Esophagus squamous epithelium (tissue), 4 donors: ENCODE data around the gene TANC1.

Source experiments
- POLR2A ChIP-seq, 4 donors: fragments of 450-650 bp; IDR thresholded peaks; one replicate each; pipeline ENCODE4 v1.6.1; 2017; ENCODE audit warnings: antibody characterized with exemption in 4 of 4, mild to moderate bottlenecking in 4 of 4, moderate library complexity in 3 of 4
- TF ChIP-seq, protein P1 (sequence below), 6 experiments: fragments of 450-650 bp in 4 of 6; fragments of 200-600 bp in 2 of 6; sonication (generic) in 2 of 6; IDR thresholded peaks; one replicate each; pipeline ENCODE4 v1.5.1; 2016 to 2019; ENCODE audit warnings: antibody characterized with exemption in 6 of 6, mild to moderate bottlenecking in 4 of 6, moderate library complexity in 4 of 6

DNA sequence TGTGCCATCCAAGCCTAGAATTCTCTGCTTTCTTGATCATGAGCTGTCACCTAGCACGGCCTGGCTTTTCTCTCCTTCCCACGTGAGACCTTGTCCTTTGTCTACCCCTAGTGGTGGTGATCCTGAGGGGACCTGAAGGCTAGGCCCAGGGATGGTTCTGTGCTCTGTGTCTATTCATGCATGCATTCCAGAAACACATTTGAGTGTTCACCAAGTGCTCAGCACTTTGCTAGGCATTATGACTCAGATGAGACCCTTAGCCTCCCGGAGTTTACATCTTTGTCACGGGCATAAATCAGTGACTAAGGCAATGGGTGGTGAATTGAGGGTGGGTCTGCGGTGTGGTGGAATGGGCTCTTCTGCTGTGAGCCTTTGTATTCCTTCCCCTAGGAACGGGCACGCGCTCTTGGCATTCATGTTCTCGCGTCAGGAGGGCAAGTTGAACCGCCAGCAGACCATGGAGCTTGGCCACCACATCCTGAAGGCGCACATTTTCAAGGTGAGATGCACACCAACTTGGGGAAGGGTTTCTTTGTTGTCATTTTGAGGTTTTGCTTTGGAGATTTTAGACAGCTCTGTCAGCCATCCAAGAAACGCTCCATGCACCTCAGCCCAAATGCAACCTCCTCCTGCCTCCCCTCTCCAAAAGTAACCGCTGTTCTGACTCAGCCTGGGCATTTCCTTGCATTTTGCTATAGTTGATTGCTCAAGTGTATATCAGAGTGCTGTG lies 217.1 kb downstream of the TANC1 start:
- TF ChIP-seq, protein P1, sequence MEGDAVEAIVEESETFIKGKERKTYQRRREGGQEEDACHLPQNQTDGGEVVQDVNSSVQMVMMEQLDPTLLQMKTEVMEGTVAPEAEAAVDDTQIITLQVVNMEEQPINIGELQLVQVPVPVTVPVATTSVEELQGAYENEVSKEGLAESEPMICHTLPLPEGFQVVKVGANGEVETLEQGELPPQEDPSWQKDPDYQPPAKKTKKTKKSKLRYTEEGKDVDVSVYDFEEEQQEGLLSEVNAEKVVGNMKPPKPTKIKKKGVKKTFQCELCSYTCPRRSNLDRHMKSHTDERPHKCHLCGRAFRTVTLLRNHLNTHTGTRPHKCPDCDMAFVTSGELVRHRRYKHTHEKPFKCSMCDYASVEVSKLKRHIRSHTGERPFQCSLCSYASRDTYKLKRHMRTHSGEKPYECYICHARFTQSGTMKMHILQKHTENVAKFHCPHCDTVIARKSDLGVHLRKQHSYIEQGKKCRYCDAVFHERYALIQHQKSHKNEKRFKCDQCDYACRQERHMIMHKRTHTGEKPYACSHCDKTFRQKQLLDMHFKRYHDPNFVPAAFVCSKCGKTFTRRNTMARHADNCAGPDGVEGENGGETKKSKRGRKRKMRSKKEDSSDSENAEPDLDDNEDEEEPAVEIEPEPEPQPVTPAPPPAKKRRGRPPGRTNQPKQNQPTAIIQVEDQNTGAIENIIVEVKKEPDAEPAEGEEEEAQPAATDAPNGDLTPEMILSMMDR (IDR thresholded peaks at IDR 0.05): peak in 3 of 6 experiments; percentile 15 to 57 (median 27)
- TF ChIP-seq POLR2A (IDR thresholded peaks at IDR 0.05): no peak
